Fibroblast of the conjunctiva (primary cell): Measurements from ENCODE around the gene TPGS2.
"Not testable (repeated sequence)": the region's sequence is repeated elsewhere in the genome, so short reads cannot be mapped to it uniquely, and the experiment has no call there.

Experiments used
- DNase-seq: peaks from one replicate; pipeline ENCODE4 v3.0.0-alpha.2; 2010; ENCODE audit warnings: low read depth

TPGS2 gene

DNA sequence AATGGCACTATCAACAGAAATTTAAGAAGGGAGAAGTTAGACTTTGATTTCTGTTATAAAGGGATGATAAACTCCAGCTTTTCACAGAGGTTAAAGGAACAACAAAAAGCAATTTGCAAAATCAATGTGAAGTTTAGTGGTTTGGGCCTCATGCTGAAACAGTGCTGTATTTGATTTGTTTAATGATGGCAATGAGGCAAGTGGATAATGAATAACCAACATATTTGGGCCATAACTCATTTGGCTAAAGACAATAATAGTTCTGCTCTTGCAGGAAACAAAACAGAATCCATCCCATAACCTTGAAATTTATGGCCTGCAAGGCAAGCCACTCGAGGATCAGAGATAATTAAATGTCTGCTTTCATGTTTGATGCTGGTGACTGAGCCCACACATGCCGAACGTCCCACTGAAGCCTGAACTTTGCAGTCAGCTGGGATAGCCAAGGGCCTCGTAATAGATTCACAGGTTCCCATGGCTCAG, 56.5 kb downstream of the TPGS2 start:
- no peak for DNase-seq

- no peak for DNase-seq
Observed at GRCh38 chr18:36771245-36771644, 57.6 kb downstream of the TPGS2 start.

- DNase-seq = no peak
Observed at GRCh38 chr18:36770315-36770946, 58.4 kb downstream of the TPGS2 start.

DNA sequence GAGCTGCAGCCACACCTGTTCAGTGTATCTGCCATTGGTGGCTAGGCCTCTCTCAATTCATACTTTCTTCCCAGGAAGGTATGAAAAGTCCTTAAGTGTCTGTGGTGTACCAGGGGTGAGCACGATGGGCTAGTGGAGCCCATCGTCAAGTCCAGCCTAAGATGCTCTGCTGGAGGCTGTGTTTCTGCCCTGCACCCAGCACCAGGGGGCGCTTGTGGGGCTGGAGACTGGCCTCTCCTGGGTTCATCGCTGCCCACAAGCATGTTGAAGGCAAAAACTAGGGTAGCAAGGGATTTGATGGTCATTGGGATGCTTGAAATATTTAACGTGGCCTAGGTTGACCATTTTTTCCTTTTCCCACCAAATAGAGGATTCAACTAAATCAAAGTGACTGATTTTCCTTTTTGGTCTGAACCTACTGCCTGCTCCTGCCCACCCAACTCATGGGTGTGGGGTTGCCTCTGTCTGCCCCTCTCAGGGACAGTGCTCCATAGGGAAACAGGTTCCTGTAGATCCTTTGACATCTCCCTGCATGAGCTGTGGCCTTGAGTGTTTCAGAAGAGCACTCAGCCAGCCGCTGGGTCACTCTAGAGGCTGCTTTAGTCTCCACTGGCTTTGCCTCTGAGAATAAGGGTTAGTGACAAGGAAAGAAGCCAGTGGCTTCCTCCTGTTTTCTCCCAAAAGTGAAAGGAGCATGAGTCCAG, 59.0 kb downstream of the TPGS2 start:
- no peak for DNase-seq

- DNase-seq = no peak
Observed at GRCh38 chr18:36769172-36769571, 59.6 kb downstream of the TPGS2 start.

- no peak for DNase-seq
Observed at GRCh38 chr18:36766836-36767235, 62.0 kb downstream of the TPGS2 start.

DNA sequence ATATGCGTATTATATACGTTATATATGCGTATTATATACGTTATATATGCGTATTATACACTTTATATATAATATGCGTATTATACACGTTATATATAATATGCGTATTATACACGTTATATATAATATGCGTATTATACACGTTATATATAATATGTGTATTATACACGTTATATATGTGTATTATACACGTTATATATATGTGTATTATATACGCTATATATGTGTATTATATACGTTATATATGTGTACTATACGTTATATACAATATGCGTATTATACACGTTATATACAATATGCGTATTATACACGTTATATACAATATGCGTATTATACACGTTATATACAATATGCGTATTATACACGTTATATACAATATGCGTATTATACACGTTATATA, 65.8 kb downstream of the TPGS2 start:
- DNase-seq = not testable (repeated sequence)

DNA sequence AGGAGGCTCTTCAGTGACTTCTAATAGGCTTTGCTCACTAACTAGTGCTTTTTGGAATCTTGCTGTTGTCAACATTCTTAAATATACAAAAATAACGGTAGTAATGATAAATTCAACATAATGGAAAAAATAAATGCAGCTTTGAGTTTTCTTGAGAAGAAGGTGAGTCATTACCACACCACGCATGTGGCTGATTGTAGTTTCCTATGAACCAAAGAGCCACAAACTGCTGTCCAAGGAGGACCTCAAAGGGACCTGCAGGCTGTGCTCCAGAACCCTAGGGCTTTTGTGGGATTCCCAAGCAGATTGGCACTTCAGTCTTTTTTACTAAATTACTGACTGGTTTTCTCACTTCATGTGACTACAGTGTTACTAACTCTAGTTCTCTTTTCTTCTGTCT, 66.7 kb downstream of the TPGS2 start:
- no peak for DNase-seq

DNA sequence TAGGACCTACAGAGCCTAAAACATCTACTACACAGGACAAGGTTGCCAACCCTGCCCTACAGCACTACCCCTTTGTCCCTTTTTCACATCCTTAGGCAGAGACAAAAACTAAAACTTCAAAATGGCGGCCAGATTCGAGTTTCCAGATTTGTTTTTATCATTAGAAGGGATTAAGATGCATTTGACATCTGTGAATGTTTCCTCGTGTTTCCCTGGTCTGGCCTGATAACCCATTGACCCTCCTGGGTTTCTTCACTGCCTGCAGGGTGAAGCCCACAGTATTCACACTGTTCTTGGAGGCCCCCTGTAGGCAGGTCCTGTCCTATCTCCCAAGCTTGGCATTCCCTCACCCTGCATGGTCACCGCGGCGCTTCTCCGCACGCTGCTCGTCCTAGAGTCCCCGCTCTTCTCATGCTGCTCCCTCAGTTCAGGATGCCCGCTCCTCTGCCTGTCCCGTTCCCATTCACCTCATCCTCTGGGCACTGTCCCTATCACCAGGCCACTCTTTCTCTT, 67.6 kb downstream of the TPGS2 start:
- no peak for DNase-seq

DNA sequence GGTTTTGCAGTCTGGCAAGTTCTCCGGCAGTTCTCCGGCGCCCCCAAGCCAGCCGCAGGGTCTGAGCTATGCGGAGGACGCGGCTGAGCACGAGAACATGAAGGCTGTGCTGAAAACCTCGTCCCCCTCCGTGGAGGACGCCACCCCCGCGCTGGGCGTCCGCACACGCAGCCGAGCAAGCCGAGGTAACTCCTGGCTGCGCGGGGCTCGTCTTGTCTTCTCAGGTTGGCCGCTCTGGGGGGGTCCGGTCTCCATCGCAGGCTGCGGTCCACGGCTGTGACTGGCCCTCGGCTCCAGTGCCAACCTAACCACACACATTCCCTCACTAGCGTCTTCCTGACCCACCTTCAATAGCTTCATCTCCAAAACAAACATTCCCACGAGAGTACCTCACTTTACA, 68.2 kb downstream of the TPGS2 start:
- no peak for DNase-seq

DNA sequence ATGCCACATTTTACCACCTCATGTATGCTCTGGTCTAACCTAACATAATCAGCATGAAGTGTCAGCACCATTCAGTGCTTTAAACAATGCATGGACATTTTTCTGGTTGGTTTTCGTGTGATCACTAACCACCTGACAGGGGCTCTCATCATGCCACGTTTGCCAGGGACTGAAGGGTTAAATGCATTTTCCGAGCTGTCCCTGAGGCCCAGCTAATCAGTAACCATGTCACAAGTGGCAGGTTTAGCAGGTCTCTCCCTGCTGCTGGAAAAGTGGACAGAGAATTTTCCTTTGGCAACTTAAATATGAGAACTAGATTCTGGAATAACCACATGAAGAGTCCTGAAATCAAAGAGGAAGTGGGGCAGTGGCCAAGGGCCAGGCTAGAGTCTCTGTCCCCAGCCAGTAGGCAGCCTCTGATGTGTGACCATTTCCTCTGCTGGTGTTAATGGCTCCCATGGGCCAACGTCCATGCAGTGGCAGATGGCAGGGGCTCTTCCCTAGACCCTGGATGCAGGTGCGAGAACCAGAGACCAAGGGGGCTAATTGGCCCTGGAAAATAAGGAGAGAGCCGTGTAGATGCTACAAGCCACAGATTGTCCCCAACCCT, 69.5 kb downstream of the TPGS2 start:
- DNase-seq = no peak

- DNase-seq = no peak
Observed at GRCh38 chr18:36758623-36759022, 70.2 kb downstream of the TPGS2 start.

- DNase-seq = no peak
Observed at GRCh38 chr18:36757991-36758390, 70.8 kb downstream of the TPGS2 start.

- peak; percentile 52 for DNase-seq
Observed at GRCh38 chr18:36757081-36757480, 71.7 kb downstream of the TPGS2 start.

GRCh38 chr18:36756242-36756641, 72.6 kb downstream of the TPGS2 start:
- peak; percentile 28 for DNase-seq

- DNase-seq = no peak
Observed at GRCh38 chr18:36752929-36753865, 75.6 kb downstream of the TPGS2 start.

DNA sequence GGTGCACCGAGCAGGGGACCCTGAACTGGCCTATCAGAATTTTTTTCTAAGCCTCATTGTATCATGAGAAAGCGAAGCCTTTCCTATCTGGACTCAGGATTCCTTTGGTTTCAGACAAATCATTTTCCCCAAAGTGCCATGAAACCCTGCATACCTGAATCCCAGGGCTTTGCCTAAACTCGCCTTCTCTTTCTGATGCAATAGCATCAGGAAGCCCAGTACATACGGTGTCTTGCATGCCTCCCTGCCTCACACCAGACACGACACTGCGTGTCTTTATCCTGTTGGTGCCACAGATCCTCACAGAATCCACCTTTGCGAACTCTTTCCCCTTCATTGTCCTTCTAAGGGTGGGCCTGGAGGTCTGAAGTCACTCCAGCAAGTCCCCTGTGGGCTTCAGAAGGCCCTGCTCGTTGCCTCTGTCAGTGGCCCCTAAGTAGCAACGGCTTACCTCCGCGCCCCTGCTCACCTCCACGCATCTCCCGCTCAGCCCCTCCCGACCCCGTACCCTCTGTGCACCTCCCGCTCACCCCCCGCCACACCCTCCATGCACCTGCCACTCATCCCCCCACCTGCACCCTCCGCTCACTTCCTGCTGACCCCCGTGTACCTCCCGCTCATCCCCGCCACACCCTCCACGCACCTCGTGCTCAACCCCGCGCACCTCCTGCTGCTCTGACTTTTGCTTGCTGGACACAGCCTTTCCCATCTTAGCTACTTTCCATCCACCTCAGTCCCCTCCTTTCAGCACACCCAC, 83.4 kb downstream of the TPGS2 start:
- no peak for DNase-seq

GRCh38 chr18:36744261-36744876, 84.4 kb downstream of the TPGS2 start:
- DNase-seq = no peak
